GM18498 (cell line): Measurements from ENCODE around the gene CEACAM19.
"Not testable (repeated sequence)": the region's sequence is repeated elsewhere in the genome, so short reads cannot be mapped to it uniquely, and the experiment has no call there.

Source experiments
- ATAC-seq: cut with Tn5 transposase; IDR thresholded peaks from one replicate; pipeline ENCODE4 v1.9.1; 2021; ENCODE audit warnings: mild to moderate bottlenecking, moderate library complexity; ENCODE audit not compliant: unreplicated experiment

Gene CEACAM19

DNA sequence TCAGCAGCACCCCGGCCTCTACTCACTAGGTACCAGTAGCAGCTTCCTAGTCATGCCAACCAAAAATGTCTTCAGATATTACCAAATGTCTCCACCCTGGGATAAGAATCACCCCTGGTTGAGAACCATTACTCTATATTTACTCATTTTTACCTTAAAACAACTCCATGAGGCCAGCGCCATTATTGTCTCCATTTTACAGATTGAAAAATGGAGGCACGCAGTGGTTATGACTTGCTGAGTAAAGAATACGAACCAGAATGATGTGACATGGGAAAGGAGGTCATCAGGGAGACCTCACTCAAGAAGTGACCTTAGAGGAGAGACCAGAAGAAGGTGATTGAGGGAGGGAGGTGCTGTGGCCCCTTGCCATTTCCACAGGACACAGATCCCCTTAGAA lies 2.2 kb downstream of the CEACAM19 start:
- no peak for ATAC-seq

DNA sequence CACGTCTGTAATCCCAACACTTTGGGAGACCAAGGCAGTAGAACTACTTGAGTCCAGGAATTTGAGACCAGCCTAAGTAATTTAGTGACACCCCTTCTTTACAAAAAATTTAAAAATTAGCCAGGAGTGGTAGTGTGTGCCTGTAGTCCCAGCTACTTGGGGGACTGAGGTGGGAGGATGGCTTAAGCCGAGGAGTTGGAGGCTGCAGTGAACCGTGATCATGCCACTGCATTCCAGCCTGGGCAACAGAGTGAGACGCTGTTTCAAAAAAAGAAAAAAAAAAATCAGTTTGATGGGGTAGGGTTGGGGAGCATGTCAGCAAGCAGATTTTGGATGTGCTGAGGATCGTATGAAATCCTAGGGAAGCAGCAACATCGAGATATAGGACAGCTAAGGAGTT lies 4.2 kb downstream of the CEACAM19 start:
- ATAC-seq: no peak

DNA sequence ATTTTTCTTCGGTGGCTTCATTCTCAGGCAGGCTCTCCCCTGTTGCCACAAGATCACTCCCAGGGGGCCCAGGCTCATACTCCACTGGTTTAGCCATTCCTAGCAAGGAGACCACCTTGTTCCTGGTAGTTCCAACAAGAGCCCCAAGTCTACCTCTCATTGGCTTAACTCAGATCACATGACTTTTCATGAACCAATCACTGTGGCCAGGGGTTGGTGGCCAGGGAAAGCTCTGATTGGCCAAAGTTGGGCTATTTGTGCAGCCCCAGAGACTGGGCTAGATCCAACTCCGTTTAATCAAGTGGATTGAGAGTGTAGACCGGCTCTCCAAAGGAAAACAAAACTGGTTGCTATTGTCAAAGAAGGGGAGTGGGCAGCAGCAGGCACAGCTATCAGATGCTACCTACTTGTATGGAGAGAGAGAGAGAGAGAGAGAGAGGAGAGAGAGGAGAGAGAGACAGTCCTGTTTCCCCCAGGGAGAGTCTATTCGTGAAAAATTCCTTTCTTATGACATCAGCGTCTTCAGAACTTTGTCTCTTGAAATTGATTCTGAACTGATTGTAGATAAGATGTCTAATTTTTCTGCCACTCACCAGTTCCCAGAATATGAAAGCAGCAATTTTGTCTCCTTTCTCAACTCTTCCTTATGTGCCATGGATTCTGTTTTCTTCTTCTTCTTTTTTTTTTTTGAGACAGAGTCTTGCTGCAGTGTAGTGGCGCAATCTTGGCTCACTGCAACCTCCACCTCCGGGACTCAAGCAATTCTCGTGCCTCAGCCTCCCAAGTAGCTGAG lies 5.9 kb downstream of the CEACAM19 start:
- ATAC-seq: no peak

DNA sequence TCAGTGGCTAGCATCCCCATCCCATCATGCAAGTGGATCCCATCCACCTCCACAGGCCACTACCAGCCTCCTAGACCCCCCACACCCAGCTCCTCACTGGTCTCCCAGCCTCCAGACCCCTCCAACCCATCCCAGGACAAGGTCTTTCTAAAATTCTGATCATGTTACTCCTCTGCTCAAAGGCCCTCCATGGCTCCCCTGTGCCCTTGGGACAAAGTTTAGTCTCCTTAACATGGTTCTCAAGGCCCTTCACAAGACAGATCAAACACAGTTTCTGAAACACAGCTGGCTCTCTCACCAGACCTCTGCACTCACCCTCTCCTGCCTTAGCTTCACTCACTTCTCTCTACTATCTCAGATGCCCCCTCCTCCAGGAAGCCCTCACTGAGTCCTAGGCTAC lies 9.3 kb downstream of the CEACAM19 start:
- no peak for ATAC-seq

DNA sequence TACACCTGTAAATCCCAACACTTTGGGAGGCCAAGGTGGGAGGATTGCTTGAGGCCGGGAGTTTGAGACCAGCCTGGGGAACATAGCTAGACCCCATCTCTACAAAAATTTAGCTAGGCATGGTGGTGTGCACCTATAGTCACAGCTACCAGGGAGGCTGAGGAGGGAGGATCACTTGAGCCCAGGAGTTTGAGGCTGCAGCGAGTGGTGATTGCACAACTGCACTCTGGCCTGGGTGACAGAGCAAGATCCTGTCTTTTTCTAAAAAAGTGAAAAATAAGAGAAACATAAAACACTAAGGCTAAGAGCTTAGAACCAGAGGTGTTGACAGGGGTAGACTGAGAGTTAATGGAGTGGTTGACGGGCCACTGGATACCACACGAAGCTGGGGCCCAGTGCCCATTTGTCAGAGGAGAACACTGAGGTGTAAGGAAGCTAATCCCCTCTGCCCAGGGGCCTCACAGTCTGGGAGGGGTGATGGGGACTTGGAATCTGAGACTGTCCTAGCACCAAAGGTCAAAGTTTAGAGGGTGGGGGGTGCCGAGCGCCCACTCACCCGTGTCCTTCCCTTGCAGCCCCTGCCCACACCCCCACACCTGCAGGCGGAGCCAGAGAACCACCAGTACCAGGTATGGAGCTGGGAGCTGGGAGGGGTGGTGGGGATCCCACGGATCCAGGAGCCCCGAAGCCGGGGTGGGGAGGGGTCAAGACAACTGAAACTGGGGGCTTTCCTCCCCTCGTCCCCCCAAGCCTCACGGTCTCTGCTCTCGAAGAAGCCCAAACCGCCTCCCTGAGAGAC lies 10.9 kb downstream of the CEACAM19 start:
- ATAC-seq: no peak

DNA sequence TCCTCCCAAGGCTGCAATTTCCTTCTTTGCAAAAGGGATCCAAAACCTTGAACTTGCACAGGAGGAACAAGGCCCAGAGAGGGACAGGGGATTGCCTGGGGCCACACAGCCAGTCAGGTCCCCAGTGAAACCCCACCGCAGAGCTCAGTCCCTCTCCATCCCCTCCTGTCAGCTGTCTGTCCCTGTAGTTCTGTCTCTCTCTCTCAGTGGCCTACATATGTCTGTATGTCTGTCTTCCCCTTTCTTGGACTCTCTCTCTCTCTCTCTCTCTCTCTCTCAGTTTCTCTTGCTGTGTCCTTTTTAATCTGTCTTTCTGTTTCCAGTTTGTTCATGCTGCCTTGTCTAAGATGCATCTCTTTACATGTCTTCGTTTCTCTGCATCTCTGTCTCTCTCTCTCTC lies 11.5 kb downstream of the CEACAM19 start:
- no peak for ATAC-seq

DNA sequence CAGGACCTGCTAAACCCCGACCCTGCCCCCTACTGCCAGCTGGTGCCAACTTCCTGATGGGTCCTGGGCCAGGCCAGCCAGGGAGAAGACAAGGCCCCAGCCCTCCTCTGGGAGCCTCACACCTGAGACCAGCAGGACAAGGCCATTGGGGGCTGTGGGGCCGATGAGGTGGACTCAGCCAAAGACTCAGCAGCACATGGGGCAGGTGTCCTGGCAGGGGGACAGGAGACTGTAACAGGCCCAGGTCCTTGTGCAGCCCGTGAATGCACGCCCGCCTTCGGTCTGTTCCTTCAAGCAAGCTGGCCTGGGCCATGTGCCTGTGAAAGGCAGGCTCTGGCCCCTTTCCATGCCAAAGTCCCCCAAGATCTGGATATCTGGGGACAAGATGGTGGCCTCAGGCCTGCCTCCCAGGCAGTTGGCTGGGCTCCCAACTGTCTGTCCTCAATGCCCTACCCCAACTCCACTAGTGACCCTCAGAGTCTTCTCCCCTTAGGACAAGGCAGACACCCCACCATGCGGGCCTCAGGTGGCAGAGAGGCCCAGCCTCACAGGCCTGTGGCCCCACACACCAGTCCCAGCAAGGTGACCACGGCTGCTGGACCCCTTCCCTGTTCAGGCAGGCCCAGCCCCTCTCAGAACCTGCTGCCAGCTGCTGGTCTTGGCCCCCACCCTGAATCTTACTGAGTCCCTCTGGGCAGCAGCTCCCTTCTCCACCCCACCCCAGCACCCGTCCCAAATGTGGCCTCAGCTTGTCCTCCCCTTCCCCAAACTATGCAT lies 12.3 kb downstream of the CEACAM19 start:
- ATAC-seq: no peak

DNA sequence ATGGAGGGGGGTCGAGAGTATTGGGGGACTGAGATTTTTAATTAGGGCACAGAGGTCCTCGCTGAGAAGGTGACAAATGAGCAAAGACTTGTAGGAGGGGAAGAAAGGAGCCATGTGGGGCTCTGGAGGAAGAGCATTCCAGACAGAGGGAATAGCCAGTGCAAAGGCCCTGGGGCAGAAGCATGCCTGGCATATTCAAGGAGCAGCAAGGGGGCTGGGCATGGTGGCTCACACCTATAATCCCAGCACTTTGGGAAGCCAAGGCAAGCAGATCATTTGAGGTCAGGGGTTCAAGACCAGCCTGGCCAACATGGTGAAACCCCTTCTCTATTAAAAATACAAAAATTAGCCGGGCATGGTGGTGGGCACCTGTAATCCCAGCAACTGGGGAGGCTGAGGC lies 13.1 kb downstream of the CEACAM19 start:
- not testable (repeated sequence) for ATAC-seq

DNA sequence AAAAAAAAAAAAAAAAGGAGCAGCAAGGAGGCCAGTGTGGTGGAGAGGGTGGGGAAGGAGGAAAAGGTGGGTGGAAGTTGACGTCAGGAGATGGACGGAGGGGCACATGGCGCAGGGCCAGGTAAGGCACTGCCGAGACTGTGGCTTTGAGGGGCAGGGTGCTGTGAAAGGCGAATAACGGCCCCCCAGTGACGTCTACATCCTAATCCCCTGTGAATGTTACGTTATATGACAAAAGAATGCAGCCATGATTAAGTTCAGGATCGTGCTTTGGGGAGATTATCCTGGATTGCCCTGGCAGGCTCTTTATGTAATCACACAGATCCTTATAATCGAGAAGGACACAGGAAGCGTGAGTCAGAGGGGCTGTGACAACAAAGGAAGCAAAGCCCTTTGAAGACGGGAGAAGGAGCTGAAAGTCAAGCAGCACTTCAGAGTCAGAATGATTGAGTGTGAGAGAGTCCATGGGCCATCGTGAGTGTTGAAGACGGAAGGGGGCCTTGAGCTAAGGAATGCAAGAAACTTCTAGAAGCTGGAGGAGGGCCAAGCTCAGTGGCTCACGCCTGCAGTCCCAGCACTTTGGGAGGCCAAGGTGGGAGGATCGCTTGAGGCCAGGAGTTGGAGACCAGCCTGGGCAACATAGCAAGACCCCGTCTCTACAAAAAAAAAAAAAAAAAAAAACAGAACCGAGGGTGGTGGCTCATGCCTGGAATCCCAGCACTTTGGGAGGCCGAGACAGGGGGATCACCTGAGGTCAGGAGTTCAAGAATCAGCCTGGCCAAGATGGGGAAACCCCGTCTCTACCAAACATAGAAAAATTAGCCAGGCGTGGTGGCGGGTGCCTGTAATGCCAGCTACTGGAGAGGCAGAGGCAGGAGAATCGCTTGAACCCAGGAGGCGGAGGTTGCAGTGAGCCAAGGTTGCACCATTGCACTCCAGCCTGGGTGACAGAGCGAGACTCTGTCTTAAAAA lies 13.9 kb downstream of the CEACAM19 start:
- ATAC-seq: no peak

DNA sequence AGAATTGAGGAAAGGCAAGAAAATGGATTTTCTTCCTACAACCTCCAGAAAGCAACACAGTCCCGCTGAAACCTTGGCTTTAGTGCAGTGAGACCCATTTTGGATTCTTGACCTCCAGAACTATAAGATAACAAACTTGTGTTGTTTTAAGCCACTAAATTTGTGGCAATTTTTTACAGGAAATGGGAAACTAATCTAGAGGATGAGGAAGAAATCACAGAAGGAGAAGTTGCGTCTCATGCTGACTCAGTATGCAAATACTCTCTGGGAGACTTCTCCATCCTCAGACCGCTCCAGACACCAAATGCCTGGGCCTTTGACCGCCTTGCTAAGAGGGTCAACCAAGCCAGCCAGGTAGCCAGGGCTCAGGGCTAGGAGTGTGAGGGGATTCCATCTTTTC lies 14.6 kb downstream of the CEACAM19 start:
- no peak for ATAC-seq

DNA sequence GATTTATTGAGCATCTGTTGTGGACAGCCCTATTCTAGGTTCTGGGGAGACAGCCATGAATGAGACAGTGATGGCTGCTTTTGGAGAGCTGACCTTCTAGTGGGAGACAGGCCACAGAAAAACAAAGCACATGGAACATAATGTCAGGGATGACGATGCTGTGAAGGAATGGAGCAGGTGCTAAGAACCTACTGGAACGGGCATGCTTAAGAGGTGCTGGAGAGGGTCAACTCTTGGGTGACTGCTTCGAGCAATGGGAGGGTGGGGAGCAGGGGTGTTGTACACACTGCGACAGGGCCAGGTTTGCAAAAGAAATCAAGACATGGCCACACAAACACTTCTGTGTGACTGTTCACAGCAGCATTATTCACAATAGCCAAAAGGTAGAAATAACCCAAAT lies 15.6 kb downstream of the CEACAM19 start:
- no peak for ATAC-seq

DNA sequence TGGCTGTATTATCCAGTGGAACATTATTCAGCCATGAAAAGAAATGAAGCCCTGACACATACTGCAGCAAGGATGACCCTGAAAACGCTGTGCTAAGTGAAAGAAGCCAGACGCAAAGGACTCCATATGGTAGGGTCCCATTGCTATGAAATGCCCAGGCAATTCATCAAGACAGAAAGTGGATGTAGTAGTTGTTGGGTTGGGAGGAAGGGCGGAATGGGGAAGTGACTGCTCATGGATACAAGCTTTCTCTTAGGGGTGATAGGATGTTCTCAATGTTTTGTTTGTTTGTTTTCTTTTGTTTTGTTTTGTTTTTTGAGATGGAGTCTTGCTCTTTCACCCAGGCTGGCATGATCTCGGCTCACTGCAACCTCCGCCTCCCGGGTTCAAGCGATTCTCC lies 16.6 kb downstream of the CEACAM19 start:
- ATAC-seq: no peak

DNA sequence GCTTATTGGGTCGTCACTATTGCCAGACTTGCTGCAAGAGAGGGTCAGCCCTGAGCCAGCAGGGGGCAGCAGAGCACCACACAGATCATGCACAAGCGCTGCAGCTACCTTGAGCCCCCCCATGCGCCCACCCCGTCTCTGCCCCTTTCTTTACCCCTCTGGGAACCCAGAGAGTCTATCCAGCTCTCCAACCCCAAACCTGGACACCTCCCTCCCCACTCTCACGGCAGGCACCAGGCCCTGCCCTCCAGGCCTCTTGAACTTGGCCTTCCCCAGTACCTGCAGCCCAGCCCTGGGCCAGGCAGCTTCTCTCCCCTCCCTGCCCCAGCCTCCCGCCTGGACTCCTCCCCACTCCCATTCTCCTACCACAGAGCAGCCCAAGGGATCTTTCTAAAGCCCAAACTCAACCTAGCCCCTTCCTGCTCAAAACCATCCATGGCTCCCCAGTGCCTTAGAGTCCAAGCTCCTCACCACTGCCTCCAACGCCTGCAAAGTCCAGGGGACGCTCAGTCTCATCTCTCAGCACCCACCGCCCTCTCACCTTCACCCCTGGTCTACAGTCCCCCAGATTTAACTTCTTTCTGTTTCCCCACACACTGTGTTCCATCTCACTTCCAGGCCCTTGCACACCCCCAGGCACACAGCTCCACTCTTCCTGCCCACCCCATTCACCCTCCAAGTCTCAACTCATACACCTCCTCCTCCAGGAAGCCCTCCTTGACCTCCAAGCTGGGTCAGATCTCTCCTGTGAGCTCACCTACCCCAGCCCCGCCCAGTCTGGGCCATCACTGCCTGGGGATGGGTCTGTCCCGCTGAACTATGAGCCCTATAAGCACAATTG lies 18.2 kb downstream of the CEACAM19 start:
- no peak for ATAC-seq

DNA sequence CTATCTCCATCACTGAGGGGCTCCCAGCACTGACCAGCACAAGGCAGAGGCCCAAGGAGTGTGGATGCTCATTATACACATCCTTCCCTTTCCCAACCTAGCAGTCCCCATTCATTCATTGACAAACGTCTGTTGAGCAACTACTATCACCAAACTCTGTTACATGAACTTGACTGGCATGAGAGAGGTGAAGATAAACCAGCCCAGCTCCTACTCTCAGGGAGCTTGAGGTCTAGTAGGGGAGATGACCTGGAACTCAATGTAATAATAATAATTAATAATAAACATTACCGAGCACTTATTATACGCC lies 18.8 kb downstream of the CEACAM19 start:
- no peak for ATAC-seq

DNA sequence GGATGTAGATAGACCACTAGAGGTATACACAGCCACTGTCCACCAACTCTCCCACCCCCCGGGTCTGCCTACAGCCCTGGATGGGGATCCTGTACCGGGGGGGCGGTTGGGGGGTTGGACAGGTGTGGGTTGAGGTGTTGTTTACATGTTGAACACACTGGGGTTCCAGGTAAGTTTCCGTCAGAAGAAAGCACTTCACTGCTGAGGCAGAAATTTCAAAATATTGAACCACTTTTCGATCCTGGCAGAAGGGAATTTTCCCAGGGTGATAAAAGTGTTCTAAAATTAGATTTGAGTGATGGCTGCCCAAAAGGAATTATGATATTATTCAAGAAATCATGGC lies 21.1 kb downstream of the CEACAM19 start:
- no peak for ATAC-seq

DNA sequence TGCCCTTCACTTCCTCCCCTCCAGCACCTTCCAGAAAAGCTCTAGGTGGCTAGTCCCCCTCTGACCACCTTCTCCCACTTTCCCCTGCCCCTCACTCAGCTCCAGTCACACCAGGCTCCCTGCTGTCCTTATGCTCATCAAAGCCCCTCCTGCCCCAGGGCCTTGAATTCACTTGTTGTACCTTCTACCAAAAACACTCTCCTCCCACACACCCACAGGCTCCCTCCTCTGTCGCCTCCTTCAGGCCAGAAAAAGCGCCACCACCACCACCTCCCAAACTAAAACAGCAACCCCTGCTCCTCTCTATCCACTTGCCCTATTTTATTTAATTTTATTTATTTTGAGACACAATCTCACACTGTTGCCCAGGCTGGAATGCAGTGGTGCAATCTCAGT lies 22.9 kb downstream of the CEACAM19 start:
- no peak for ATAC-seq

DNA sequence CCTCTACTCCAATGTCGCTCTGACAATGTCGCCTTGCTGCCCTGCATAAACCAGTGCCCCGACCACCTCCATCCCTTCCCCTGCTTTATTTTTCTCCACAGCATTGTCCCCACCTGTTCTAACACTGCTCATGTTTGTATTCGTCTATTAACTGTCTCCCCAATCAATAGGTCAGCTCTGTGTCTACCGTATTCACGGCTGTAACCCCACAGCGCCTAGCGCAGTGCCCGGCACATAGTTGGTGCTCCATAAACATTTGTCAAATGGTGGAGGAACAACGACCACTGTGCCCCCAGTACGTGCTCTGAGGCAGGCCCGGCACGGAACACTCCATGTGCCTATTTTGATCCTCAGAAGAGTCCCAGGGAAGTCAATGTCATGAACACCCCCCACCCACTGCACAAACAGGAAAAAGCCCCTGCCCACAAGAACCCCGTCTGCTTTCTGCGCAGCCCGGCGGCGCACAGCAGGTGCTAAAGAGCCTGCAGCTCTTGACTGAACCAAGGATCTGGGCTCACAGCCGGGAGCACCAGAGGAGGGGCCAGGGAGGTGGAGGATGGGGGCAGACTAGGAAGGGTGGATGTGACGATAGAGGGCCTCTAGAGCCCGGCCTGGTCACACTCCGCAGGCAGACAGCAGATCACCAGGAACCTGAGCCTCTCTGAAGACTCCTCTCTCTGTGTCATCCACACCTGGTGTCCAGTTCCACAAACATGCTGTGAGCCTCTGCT lies 25.8 kb downstream of the CEACAM19 start:
- no peak for ATAC-seq

DNA sequence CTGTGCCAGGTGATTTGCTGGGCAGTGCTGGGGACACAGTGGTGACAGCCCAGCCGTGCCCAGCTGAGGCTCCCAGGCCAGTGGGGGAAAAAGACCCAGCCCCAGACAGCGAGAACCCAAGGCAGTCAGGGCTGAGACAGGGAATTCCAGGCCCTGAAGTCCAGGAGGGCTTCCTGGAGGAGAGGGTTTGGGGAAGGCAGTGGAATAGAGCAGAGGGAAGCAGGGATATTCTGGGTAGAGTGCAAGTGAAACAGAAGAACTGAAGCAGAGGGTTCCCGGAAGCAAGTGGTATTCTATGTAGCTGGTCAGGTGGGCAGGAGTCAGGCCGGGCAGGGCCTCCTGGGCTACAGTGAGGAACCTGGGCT lies 26.4 kb downstream of the CEACAM19 start:
- no peak for ATAC-seq

DNA sequence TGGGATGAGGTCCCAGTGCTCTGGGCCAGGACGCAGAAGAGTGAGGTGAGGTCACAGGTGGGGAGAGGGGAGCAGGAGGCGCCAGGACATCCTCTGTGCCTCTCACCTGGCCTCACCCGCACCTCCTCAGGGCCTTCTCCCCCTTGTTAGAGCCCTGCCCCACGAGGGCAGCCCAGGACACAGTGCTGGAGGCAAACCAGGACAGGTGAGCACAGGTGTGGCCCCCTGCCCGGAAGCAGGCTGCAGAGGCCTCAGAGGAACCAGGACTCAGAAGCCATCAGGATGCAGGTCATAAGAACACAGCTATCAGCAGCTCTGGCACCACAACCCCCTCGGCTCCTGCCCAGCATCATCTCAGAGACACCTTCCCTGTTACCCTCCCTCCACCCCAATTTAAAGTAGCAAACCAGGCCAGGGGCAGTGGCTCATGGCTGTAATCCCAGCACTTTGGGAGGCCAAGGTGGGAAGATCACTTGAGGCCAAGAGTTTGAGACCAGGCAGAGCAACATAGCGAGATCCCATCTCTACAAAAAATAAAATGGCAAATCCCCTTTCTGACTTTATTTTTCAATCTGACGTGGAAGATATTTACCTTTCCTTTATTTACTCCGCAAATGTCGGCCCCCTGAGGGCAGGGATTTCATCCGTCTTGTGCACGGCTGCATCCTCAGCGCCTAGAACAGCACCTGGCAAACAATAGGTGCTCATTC lies 27.4 kb downstream of the CEACAM19 start, which contains the start of gene CEACAM16:
Gene CEACAM16, plus strand, starts transcription at position 660 of the 710 bp plus-strand sequence. CDS start 2,306 bp downstream, outside the sequence.
- ATAC-seq: no peak
